ENCODE data around the gene TNFAIP6. TPM values are rescaled to one million over a fixed set of nuclear protein-coding genes. Genes with fewer than 3 reads are reported as not detected.

Gene TNFAIP6
- total RNA-seq, 2 experiments from 2014 or later, result not detected

GRCh38 chr2:151344906-151345305 is 12.5 kb upstream of the TNFAIP6 start:
- Mint-ChIP-seq H3K9me3 (ENCODE audit: low read depth) (peaks cover 5% of the 10 kb centered on the region), H3K4me1 (no peaks in the 10 kb centered on the region), H3K36me3 (no peaks in the 10 kb centered on the region), H3K27me3 (peaks cover 4% of the 10 kb centered on the region), H3K27ac (no peak overlapping the region), H3K4me3 (no peak overlapping the region)
- ATAC-seq, result no peak
- no peak for DNase-seq
- CTCF ChIA-PET, result no interaction called here

GRCh38 chr2:151347294-151347693 is 10.1 kb upstream of the TNFAIP6 start:
- no peaks in the 10 kb centered on the region for H3K36me3 Mint-ChIP-seq
- no peaks in the 10 kb centered on the region for H3K4me1 Mint-ChIP-seq
- H3K4me3 Mint-ChIP-seq, result no peak overlapping the region
- H3K27ac Mint-ChIP-seq, result no peak overlapping the region
- no peaks in the 10 kb centered on the region for H3K9me3 Mint-ChIP-seq (ENCODE audit: low read depth)
- ATAC-seq (no peak), DNase-seq (no peak)
- CTCF ChIA-PET, result no interaction called here
- peaks cover 4% of the 10 kb centered on the region for H3K27me3 Mint-ChIP-seq

GRCh38 chr2:151347906-151348305 is 9.5 kb upstream of the TNFAIP6 start:
- Mint-ChIP-seq H3K9me3 (ENCODE audit: low read depth) (no peaks in the 10 kb centered on the region), H3K4me1 (no peaks in the 10 kb centered on the region), H3K27me3 (peaks cover 4% of the 10 kb centered on the region), H3K27ac (no peak overlapping the region), H3K4me3 (no peak overlapping the region), H3K36me3 (no peaks in the 10 kb centered on the region)
- no peak for DNase-seq
- CTCF ChIA-PET, result no interaction called here
- no peak for ATAC-seq

- no peak for ATAC-seq
- peaks cover 5% of the 10 kb centered on the region for H3K27me3 Mint-ChIP-seq
- no peaks in the 10 kb centered on the region for H3K36me3 Mint-ChIP-seq
Observed at GRCh38 chr2:151350579-151351195, 6.7 kb upstream of the TNFAIP6 start.

GRCh38 chr2:151353995-151354394 is 3.4 kb upstream of the TNFAIP6 start:
- CTCF ChIA-PET, result no interaction called here
- ATAC-seq (no peak), DNase-seq (no peak)
- peaks cover 26% of the 10 kb centered on the region for H3K27me3 Mint-ChIP-seq
- no peaks in the 10 kb centered on the region for H3K36me3 Mint-ChIP-seq
- no peak overlapping the region for H3K4me3 Mint-ChIP-seq
- H3K27ac Mint-ChIP-seq, result no peak overlapping the region
- no peaks in the 10 kb centered on the region for H3K9me3 Mint-ChIP-seq (ENCODE audit: low read depth)
- H3K4me1 Mint-ChIP-seq, result no peaks in the 10 kb centered on the region

More at GRCh38 chr2:151350579-151351195, 6.7 kb upstream of the TNFAIP6 start:
- Mint-ChIP-seq H3K4me3 (no peak overlapping the region), H3K27ac (no peak overlapping the region), H3K4me1 (no peaks in the 10 kb centered on the region), H3K9me3 (ENCODE audit: low read depth) (no peaks in the 10 kb centered on the region)
- CTCF ChIA-PET, result no interaction called here
- no peak for DNase-seq

GRCh38 chr2:151354807-151355206 is 2.6 kb upstream of the TNFAIP6 start:
- CTCF ChIA-PET, result no interaction called here
- Mint-ChIP-seq H3K9me3 (ENCODE audit: low read depth) (no peaks in the 10 kb centered on the region), H3K27ac (no peak overlapping the region), H3K4me1 (no peaks in the 10 kb centered on the region), H3K4me3 (no peak overlapping the region), H3K36me3 (no peaks in the 10 kb centered on the region), H3K27me3 (peaks cover 27% of the 10 kb centered on the region)
- ATAC-seq (no peak), DNase-seq (no peak)

GRCh38 chr2:151358166-151358970 is 976 bp downstream of the TNFAIP6 start:
- H3K27me3 Mint-ChIP-seq, result peaks cover 27% of the 10 kb centered on the region
- no peaks in the 10 kb centered on the region for H3K36me3 Mint-ChIP-seq
- no peaks in the 10 kb centered on the region for H3K9me3 Mint-ChIP-seq (ENCODE audit: low read depth)
- H3K27ac Mint-ChIP-seq, result no peak overlapping the region
- no peak for ATAC-seq
- CTCF ChIA-PET, result no interaction called here
- H3K4me1 Mint-ChIP-seq, result no peaks in the 10 kb centered on the region
- DNase-seq, result no peak
- H3K4me3 Mint-ChIP-seq, result no peak overlapping the region

- Mint-ChIP-seq H3K4me1 (no peaks in the 10 kb centered on the region), H3K36me3 (no peaks in the 10 kb centered on the region), H3K9me3 (ENCODE audit: low read depth) (no peaks in the 10 kb centered on the region), H3K27ac (no peak overlapping the region), H3K27me3 (peaks cover 27% of the 10 kb centered on the region), H3K4me3 (no peak overlapping the region)
- no peak for ATAC-seq
- CTCF ChIA-PET, result interaction anchor here (0.6 kb wide), 1 partner anchor 13 kb away, joined by 3 read pairs; no protein-coding TSS in a partner anchor
- DNase-seq, result no peak
Observed at GRCh38 chr2:151359768-151360461, 2.5 kb downstream of the TNFAIP6 start.

GRCh38 chr2:151361674-151362370 is 4.4 kb downstream of the TNFAIP6 start:
- CTCF ChIA-PET, result interaction anchor here (1.5 kb wide), 1 partner anchor 9 kb away, joined by 5 read pairs; no protein-coding TSS in a partner anchor
- H3K4me1 Mint-ChIP-seq, result no peaks in the 10 kb centered on the region
- no peaks in the 10 kb centered on the region for H3K9me3 Mint-ChIP-seq (ENCODE audit: low read depth)
- H3K27ac Mint-ChIP-seq, result no peak overlapping the region
- ATAC-seq (no peak), DNase-seq (no peak)
- H3K4me3 Mint-ChIP-seq, result no peak overlapping the region
- no peaks in the 10 kb centered on the region for H3K36me3 Mint-ChIP-seq
- peaks cover 16% of the 10 kb centered on the region for H3K27me3 Mint-ChIP-seq

- Mint-ChIP-seq H3K9me3 (ENCODE audit: low read depth) (no peaks in the 10 kb centered on the region), H3K36me3 (no peaks in the 10 kb centered on the region), H3K27ac (no peak overlapping the region), H3K4me1 (no peaks in the 10 kb centered on the region), H3K27me3 (peaks cover 3% of the 10 kb centered on the region), H3K4me3 (no peak overlapping the region)
- CTCF ChIA-PET, result interaction anchor here (1.2 kb wide), 1 partner anchor 73 kb away, joined by 3 read pairs; no protein-coding TSS in a partner anchor
- no peak for ATAC-seq
- DNase-seq, result no peak
Observed at GRCh38 chr2:151363709-151364108, 6.3 kb downstream of the TNFAIP6 start.

GRCh38 chr2:151367571-151367970 is 10.2 kb downstream of the TNFAIP6 start:
- Mint-ChIP-seq H3K4me1 (no peaks in the 10 kb centered on the region), H3K27ac (no peak overlapping the region), H3K36me3 (no peaks in the 10 kb centered on the region), H3K27me3 (no peaks in the 10 kb centered on the region), H3K9me3 (ENCODE audit: low read depth) (no peaks in the 10 kb centered on the region), H3K4me3 (no peak overlapping the region)
- CTCF ChIA-PET, result no interaction called here
- ATAC-seq, result no peak
- no peak for DNase-seq

- no peaks in the 10 kb centered on the region for H3K36me3 Mint-ChIP-seq
- no peaks in the 10 kb centered on the region for H3K27me3 Mint-ChIP-seq
- DNase-seq, result no peak
- ATAC-seq, result peak; percentile 84
- no peak overlapping the region for H3K4me3 Mint-ChIP-seq
- H3K27ac Mint-ChIP-seq, result peak overlapping the region; percentile 60
- peaks cover 9% of the 10 kb centered on the region for H3K4me1 Mint-ChIP-seq
- CTCF ChIA-PET, result no interaction called here
- no peaks in the 10 kb centered on the region for H3K9me3 Mint-ChIP-seq (ENCODE audit: low read depth)
Observed at GRCh38 chr2:151374436-151374835, 17.0 kb downstream of the TNFAIP6 start.

GRCh38 chr2:151379169-151379568 is 21.8 kb downstream of the TNFAIP6 start:
- ATAC-seq (no peak), DNase-seq (no peak)
- Mint-ChIP-seq H3K36me3 (no peaks in the 10 kb centered on the region), H3K27ac (no peak overlapping the region), H3K4me3 (no peak overlapping the region), H3K9me3 (ENCODE audit: low read depth) (no peaks in the 10 kb centered on the region), H3K4me1 (peaks cover 9% of the 10 kb centered on the region), H3K27me3 (no peaks in the 10 kb centered on the region)
- CTCF ChIA-PET, result no interaction called here

All from activated CD8-positive, alpha-beta memory T cell treated with anti-CD3 and anti-CD28 coated beads, Interleukin-2, amount 10 ng/mL, durations not matched to agents 7 days and 5 days (primary cell).